Measurements from ENCODE around the gene USP9X.

- TF ChIP-seq CTCF (IDR thresholded peaks at IDR 0.05; ENCODE audit: insufficient read depth, low read length) (no peak), GABPA (IDR thresholded peaks at IDR 0.05; ENCODE audit: low read depth) (no peak), REST (IDR thresholded peaks at IDR 0.05; ENCODE audit: insufficient replicate concordance, low read depth) (no peak), POLR2AphosphoS5 (IDR thresholded peaks at IDR 0.05; ENCODE audit: low read depth) (no peak)
Measured at GRCh38 chrX:41234962-41235361, 149.7 kb downstream of the USP9X start.

All from HL-60 (cell line).